ENCODE data around the gene MST1R.

DNA sequence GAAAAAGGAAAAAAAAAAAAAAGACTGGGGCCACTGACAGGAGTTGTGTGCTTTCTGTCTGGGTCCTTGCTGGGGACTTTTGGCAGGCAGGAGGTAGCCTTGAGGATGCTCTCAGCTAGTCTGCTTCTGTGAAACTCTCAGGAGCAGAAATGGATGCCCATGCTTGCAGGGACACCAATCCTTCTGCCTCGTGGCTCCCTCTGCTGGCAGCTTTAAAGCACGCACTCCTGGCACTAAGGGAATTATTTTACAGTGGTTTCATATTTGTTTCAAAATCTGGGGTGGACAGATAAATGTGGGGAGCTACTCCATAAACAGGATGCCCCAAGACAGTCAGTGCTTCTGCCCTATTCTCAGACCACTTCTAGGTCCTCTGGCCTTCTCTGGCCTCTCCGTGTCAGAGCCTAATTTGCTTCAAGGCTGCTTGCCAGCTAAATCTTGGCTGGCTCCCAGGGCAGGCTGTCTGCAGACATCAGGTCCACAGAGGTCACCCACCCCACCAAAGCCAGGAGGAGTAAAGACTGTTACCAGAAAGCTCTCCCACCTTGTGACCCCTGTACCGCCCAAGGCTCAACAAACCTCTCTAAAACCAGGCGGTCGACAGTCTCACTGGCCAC lies 64.4 kb downstream of the MST1R start:
- TF ChIP-seq, protein P1, sequence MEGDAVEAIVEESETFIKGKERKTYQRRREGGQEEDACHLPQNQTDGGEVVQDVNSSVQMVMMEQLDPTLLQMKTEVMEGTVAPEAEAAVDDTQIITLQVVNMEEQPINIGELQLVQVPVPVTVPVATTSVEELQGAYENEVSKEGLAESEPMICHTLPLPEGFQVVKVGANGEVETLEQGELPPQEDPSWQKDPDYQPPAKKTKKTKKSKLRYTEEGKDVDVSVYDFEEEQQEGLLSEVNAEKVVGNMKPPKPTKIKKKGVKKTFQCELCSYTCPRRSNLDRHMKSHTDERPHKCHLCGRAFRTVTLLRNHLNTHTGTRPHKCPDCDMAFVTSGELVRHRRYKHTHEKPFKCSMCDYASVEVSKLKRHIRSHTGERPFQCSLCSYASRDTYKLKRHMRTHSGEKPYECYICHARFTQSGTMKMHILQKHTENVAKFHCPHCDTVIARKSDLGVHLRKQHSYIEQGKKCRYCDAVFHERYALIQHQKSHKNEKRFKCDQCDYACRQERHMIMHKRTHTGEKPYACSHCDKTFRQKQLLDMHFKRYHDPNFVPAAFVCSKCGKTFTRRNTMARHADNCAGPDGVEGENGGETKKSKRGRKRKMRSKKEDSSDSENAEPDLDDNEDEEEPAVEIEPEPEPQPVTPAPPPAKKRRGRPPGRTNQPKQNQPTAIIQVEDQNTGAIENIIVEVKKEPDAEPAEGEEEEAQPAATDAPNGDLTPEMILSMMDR (IDR thresholded peaks at IDR 0.05): peak; percentile 88 to 95 (median 90)
- TF ChIP-seq POLR2A (IDR thresholded peaks at IDR 0.05): no peak
